Keratinocyte (primary cell): Measurements from ENCODE around the gene PCDHB13. TPM values are rescaled to one million over a fixed set of nuclear protein-coding genes. Genes with fewer than 3 reads are reported as not detected.
"Not testable (repeated sequence)": the region's sequence is repeated elsewhere in the genome, so short reads cannot be mapped to it uniquely, and the experiment has no call there.

ENCODE experiments used
- DNase-seq: peaks from one replicate; pipeline ENCODE4 v3.0.0-alpha.2; 2011; ENCODE audit warnings: low read depth, missing footprints, low spot score
- FAIRE-seq: peaks from 2 replicates; lab custom pipeline; 2011; peaks lifted over from hg19 to GRCh38; lab: Jason Lieb, UNC
- H2AFZ ChIP-seq: 2 replicates; pipeline ENCODE4 v1.6.0; 2012; ENCODE audit warnings: low read length, control low read depth, inconsistent platforms; ENCODE audit not compliant: control insufficient read depth
- H3K27ac ChIP-seq: 2 replicates; pipeline ENCODE4 v1.5.1; 2011; ENCODE audit warnings: low read length; ENCODE audit not compliant: control insufficient read depth, insufficient read depth
- H3K27me3 ChIP-seq: 3 replicates; pipeline ENCODE4 v1.6.0; 2011; ENCODE audit warnings: low read length; ENCODE audit not compliant: control insufficient read depth, insufficient read depth; ENCODE audit errors: extremely low read depth
- H3K36me3 ChIP-seq, 2 experiments: 2 replicates in 1 of 2; 3 replicates in 1 of 2; pipeline ENCODE4 v1.5.1; 2011; ENCODE audit warnings: low read length in 2 of 2, mild to moderate bottlenecking in 1 of 2; ENCODE audit not compliant: control insufficient read depth in 2 of 2, insufficient read depth in 2 of 2; ENCODE audit errors: extremely low read depth in 1 of 2
- H3K4me1 ChIP-seq: 3 replicates; pipeline ENCODE4 v1.5.1; 2011; ENCODE audit warnings: low read length; ENCODE audit not compliant: control insufficient read depth, insufficient read depth; ENCODE audit errors: extremely low read depth
- H3K4me2 ChIP-seq: 3 replicates; pipeline ENCODE4 v1.6.0; 2011; ENCODE audit warnings: low read depth, low read length; ENCODE audit not compliant: control insufficient read depth, insufficient read depth; ENCODE audit errors: extremely low read depth
- H3K4me3 ChIP-seq, 3 experiments: fragments of 200-600 bp in 1 of 3; sonication (generic) in 1 of 3; 2 replicates in 2 of 3; 3 replicates in 1 of 3; pipeline ENCODE4 v1.5.1; 2011 to 2016; ENCODE audit warnings: low read length in 3 of 3, mild to moderate bottlenecking in 3 of 3, control low read depth in 2 of 3, inconsistent platforms in 1 of 3, low read depth in 1 of 3, mixed read lengths in 1 of 3, mixed run types in 1 of 3, moderate library complexity in 1 of 3; ENCODE audit not compliant: control insufficient read depth in 2 of 3, insufficient read depth in 2 of 3; ENCODE audit errors: extremely low read depth in 1 of 3
- H3K79me2 ChIP-seq: 2 replicates; pipeline ENCODE4 v1.6.0; 2012; ENCODE audit warnings: low read length; ENCODE audit not compliant: control insufficient read depth, insufficient read depth
- H3K9ac ChIP-seq: 3 replicates; pipeline ENCODE4 v1.6.0; 2011; ENCODE audit warnings: low read length; ENCODE audit not compliant: control insufficient read depth, insufficient read depth; ENCODE audit errors: extremely low read depth
- H3K9me1 ChIP-seq: 3 replicates; pipeline ENCODE4 v1.6.0; 2011; ENCODE audit warnings: low read length; ENCODE audit not compliant: control insufficient read depth, insufficient read depth; ENCODE audit errors: extremely low read depth
- H3K9me3 ChIP-seq: 2 replicates; pipeline ENCODE4 v1.5.1; 2012; ENCODE audit warnings: low read depth, low read length; ENCODE audit not compliant: control insufficient read depth
- H4K20me1 ChIP-seq: 3 replicates; pipeline ENCODE4 v1.6.0; 2011; ENCODE audit warnings: low read length; ENCODE audit not compliant: control insufficient read depth, insufficient read depth; ENCODE audit errors: extremely low read depth
- CTCF ChIP-seq, 3 experiments: IDR thresholded peaks in 1 of 3; conservative IDR thresholded peaks in 1 of 3; optimal IDR thresholded peaks in 1 of 3; 2 replicates in 2 of 3; 3 replicates in 1 of 3; pipeline versions ENCODE3 to v1.5.1; 2011; ENCODE audit warnings: low read length in 3 of 3, mild to moderate bottlenecking in 3 of 3, moderate library complexity in 2 of 3, control low read depth in 1 of 3, inconsistent platforms in 1 of 3; ENCODE audit not compliant: insufficient read depth in 2 of 3; ENCODE audit errors: extremely low read depth in 1 of 3
- EZH2 ChIP-seq: IDR thresholded peaks from one replicate; pipeline ENCODE4 v1.6.1; 2012; ENCODE audit warnings: inconsistent platforms, mild to moderate bottlenecking, low read length, moderate library complexity
- dilution Hi-C: fragments of 300-500 bp; cut with MboI; formaldehyde crosslinking; loops from one replicate; pipeline ENCODE4 v1.7.0; 2020; ENCODE audit warnings: low sequenced_read_pairs; ENCODE audit not compliant: extremely low pct_ligation_motif_present
- polyA plus RNA-seq, 5 experiments: library from polyadenylated mRNA; depleted of rRNA in 3 of 5; stranded (reverse) in 3 of 5; stranded (forward) in 1 of 5; unstranded in 1 of 5; fragments of >200 nt; gene quantifications; 1 replicate in 1 of 5; 2 replicates in 3 of 5; 3 replicates in 1 of 5; pipeline versions ENCODE4 v1.2.1 to v1.2.3, GENCODE V29; 2011 to 2012; ENCODE audit warnings: missing spikeins in 2 of 5, low read depth in 1 of 5, low replicate concordance in 1 of 5

Gene PCDHB13
- polyA plus RNA-seq, 1 donor (not counting 4 experiments of a cell fraction or from before 2014, with no cell fraction given): 0.07 TPM

DNA sequence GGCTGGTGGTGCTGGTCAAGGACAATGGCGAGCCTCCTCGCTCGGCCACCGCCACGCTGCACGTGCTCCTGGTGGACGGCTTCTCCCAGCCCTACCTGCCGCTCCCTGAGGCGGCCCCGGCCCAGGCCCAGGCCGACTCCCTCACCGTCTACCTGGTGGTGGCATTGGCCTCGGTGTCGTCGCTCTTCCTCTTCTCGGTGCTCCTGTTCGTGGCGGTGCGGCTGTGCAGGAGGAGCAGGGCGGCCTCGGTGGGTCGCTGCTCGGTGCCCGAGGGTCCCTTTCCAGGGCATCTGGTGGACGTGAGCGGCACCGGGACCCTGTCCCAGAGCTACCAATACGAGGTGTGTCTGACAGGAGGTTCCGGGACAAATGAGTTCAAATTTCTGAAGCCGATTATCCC, 11.7 kb downstream of the PCDHB13 start:
- H3K79me2 ChIP-seq, H3K4me1 ChIP-seq, H4K20me1 ChIP-seq, H2AFZ ChIP-seq, DNase-seq, H3K9me1 ChIP-seq, H3K9ac ChIP-seq, H3K36me3 ChIP-seq, H3K4me3 ChIP-seq, H3K4me2 ChIP-seq, dilution Hi-C loops, H3K27ac ChIP-seq, H3K27me3 ChIP-seq, H3K9me3 ChIP-seq, FAIRE-seq: not testable (repeated sequence)

GRCh38 chr5:141234109-141234667, 20.5 kb downstream of the PCDHB13 start:
- H3K9me3 ChIP-seq: peaks cover 2% of the 10 kb centered on the region
- H4K20me1 ChIP-seq: no peaks in the 10 kb centered on the region
- no peaks in the 10 kb centered on the region for H3K36me3 ChIP-seq
- DNase-seq: no peak
- H2AFZ ChIP-seq: no peak overlapping the region
- no peak overlapping the region for H3K9ac ChIP-seq
- H3K4me3 ChIP-seq: no peak overlapping the region
- FAIRE-seq: no peak
- H3K79me2 ChIP-seq: no peaks in the 10 kb centered on the region
- no peak overlapping the region for H3K27ac ChIP-seq
- dilution Hi-C loops: no loop called here
- no peak overlapping the region for H3K4me2 ChIP-seq
- no peaks in the 10 kb centered on the region for H3K27me3 ChIP-seq
- no peaks in the 10 kb centered on the region for H3K4me1 ChIP-seq
- TF ChIP-seq CTCF (optimal IDR thresholded peaks at IDR 0.05 in 1 of 3, IDR thresholded peaks at IDR 0.05 in 1 of 3, conservative IDR thresholded peaks at IDR 0.05 in 1 of 3; ENCODE audit: extremely low read depth in 1 of 3, insufficient read depth in 2 of 3, low read length in 3 of 3) (no peak), EZH2 (no peak)
- H3K9me1 ChIP-seq: no peaks in the 10 kb centered on the region

- H3K4me3 ChIP-seq, H3K27ac ChIP-seq, FAIRE-seq, DNase-seq, H3K9me3 ChIP-seq, H3K4me2 ChIP-seq, H3K9me1 ChIP-seq, H4K20me1 ChIP-seq, H2AFZ ChIP-seq, H3K4me1 ChIP-seq, H3K9ac ChIP-seq, H3K36me3 ChIP-seq, H3K79me2 ChIP-seq, dilution Hi-C loops, H3K27me3 ChIP-seq: not testable (repeated sequence)
These were observed 22.2 kb downstream of the PCDHB13 start for GRCh38 chr5:141235922-141236321.
